Right renal pelvis (tissue), 4 donors: ENCODE data around the gene GSC2. TPM values are rescaled to one million over a fixed set of nuclear protein-coding genes. Genes with fewer than 3 reads are reported as not detected.
"Not testable (repeated sequence)": the region's sequence is repeated elsewhere in the genome, so short reads cannot be mapped to it uniquely, and the experiment has no call there.

Source experiments
- DNase-seq, 4 donors: peaks; one replicate each; pipeline ENCODE4 v3.0.0-alpha.2; 2013; ENCODE audit warnings: low read depth in 4 of 4, low spot score in 3 of 4, missing footprints in 1 of 4
- polyA plus RNA-seq, 4 donors: library from polyadenylated mRNA; unstranded; fragments of 120-200 nt; gene quantifications; one replicate each; pipeline ENCODE4 v1.2.1, GENCODE V29; 2013; ENCODE audit not compliant: insufficient read length in 4 of 4

GSC2 gene
- polyA plus RNA-seq, 4 donors = not detected

GRCh38 chr22:19164425-19164824 lies 14.3 kb upstream of the GSC2 start:
- no peak for DNase-seq

- not testable (repeated sequence) for DNase-seq
Observed at GRCh38 chr22:19158649-19159048, 8.6 kb upstream of the GSC2 start.

- not testable (repeated sequence) for DNase-seq
Observed at GRCh38 chr22:19156109-19156508, 6.0 kb upstream of the GSC2 start.

- no peak for DNase-seq
Observed at GRCh38 chr22:19152942-19153883, 3.1 kb upstream of the GSC2 start.

GRCh38 chr22:19151329-19152191 lies 1.5 kb upstream of the GSC2 start:
- DNase-seq = no peak

- DNase-seq = no peak
Observed at GRCh38 chr22:19150482-19151328, 613 bp upstream of the GSC2 start.

- DNase-seq = no peak
Observed at GRCh38 chr22:19149047-19149883, 827 bp downstream of the GSC2 start.

- no peak for DNase-seq
Observed at GRCh38 chr22:19148417-19149046, 1.6 kb downstream of the GSC2 start.

GRCh38 chr22:19147195-19147780 lies 2.8 kb downstream of the GSC2 start:
- DNase-seq = no peak

GRCh38 chr22:19146215-19146968 lies 3.7 kb downstream of the GSC2 start:
- no peak for DNase-seq

GRCh38 chr22:19143967-19144400 lies 6.1 kb downstream of the GSC2 start:
- DNase-seq = no peak

GRCh38 chr22:19143212-19143611 lies 6.9 kb downstream of the GSC2 start:
- DNase-seq = no peak

- DNase-seq = no peak
Observed at GRCh38 chr22:19142394-19142793, 7.7 kb downstream of the GSC2 start.

- no peak for DNase-seq
Observed at GRCh38 chr22:19139974-19140373, 10.1 kb downstream of the GSC2 start.

- no peak for DNase-seq
Observed at GRCh38 chr22:19139001-19139356, 11.1 kb downstream of the GSC2 start.

GRCh38 chr22:19138217-19139000 lies 11.7 kb downstream of the GSC2 start:
- no peak for DNase-seq
